ENCODE measurements around the gene VMO1.
"Not testable (repeated sequence)": the region's sequence is repeated elsewhere in the genome, so short reads cannot be mapped to it uniquely, and the experiment has no call there.

Gene VMO1, protein sequence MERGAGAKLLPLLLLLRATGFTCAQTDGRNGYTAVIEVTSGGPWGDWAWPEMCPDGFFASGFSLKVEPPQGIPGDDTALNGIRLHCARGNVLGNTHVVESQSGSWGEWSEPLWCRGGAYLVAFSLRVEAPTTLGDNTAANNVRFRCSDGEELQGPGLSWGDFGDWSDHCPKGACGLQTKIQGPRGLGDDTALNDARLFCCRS
- total RNA-seq, result 0.35 to 3.4 (median 0.93) reads per million in 17 experiments

DNA sequence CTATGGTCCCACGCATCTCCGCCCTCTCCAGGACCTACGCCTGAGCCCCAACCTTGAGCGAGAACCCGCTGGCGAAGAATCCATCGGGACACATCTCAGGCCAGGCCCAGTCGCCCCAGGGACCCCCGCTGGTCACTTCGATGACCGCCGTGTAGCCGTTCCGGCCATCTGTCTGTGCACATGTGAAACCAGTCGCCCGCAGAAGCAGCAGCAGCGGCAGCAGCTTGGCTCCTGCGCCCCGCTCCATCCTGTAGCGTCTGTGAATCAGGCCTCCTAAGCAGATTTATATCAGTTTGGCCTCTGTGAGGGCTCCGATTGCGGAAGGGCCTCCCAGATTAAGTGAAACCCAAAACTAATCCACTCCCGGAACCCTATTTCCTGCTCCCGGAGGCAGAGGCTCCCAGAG lies at the start of gene VMO1:
Gene VMO1 (minus strand): TSS at position 259 of the 406 bp plus-strand sequence. CDS start 12 bp downstream, at position 247.
- peak; percentile 36 to 58 (median 44) for DNase-seq

DNA sequence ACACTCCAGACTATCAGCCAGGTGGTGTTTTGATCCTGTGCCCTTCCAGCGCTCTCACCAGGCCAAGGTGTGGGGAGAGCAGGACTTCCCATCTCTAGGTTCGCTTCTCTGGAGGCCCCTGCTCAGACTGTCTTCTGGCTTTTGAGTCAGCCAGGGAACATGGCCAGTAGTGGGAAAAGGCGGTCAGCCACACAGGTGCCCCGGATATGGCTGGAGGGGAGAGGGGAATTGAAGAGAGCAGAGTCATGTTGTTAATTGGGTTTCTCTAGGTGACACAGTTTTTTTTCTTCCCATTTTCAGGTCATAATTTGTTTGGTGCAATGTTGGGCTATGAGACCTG lies 48.5 kb upstream of the VMO1 start:
- no peak for DNase-seq

DNA sequence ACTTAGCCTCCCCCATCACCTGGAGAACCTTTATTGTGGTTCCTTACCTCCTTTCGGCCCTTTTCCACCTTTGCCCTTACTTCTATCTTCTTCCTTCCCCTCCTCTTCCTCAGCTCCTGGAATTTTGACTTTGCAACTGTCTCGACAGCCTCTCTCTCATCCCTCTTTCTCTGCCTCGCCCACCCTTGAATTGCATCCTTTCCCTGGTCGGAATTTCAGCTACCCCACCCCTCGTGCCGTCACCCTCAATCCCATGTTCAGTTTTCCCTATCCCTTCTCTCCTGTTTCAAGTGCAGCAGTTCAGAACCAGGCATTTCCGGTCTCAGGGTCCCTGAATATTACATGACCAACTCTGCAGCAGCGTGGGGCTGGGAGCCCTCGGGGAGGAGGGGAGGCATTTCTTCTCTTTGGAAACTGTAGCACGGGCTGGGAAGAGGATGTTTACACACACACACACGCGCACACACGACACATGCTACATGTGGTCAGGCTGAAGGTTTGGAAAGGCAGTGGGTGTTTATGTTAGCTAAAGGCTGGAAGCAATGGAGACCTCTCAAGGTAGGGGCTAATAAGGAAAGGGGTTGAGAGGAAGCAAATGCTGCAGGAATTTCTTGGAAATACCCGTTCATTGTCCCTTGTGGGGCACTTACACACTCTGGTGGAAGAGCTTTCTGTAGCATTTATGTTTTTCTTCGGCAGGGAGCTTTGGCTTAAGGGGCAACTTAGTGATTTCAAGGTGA lies 47.9 kb upstream of the VMO1 start:
- DNase-seq, result peak; percentile 74 to 84 (median 76)

DNA sequence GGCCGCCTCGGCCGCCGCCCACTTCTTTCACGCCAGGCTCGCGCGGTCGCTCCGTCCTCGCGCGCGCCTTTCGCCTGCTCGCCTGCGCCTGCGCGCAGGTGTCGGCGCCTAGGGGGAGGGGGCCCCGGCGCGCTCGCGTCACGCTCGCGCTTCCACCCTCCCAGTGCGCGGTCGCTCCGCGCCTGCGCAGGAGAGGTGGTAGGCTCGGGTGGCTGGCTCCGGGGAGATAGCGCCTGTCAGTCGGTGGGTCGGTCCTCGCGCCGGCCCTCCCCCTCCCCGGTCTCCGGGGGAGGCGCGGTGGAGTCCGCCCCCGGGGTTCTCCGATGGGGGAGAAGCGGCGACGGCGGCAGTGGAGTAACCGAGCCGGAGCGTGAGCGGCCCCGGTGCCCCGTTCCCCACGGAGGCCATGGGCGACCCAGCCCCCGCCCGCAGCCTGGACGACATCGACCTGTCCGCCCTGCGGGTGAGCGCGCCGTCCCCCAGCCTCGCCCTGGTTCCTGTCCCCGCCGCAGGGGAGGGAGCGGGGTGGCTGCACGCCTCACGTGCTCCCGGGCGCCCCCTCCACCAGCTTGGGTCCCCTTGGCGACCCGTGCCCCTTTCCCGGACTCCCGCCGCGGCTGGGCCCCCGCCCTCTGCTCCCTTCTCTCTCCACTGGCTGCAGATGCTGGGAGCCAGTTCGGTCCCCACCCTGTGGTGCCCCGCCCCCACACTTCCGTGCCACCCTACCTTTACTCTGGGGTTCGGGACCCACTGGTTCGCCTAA lies 47.2 kb upstream of the VMO1 start, which contains the start of gene MINK1:
Gene MINK1 (plus strand): TSS at position 163 of the 763 bp plus-strand sequence. CDS start 244 bp downstream, at position 407.
- peak; percentile 95 to 99 (median 97) for DNase-seq

DNA sequence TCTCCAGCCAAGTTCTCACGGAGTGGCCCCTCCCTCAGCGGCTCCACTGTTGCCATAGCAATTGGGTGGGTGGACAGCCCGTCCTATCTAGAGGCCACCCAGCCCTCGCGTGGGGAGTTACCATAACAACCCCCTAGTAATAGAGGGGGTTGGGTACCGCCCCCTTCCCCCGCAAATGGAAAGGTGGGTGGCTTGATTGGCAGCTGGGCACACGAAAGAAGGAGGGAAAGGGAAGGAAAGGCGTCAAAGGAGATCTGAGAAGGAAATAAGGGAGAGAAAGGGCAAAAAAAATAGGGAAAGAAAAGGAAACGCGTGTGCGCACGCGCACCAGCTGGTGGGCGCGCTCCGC lies 46.6 kb upstream of the VMO1 start:
- DNase-seq, result not testable (repeated sequence)

DNA sequence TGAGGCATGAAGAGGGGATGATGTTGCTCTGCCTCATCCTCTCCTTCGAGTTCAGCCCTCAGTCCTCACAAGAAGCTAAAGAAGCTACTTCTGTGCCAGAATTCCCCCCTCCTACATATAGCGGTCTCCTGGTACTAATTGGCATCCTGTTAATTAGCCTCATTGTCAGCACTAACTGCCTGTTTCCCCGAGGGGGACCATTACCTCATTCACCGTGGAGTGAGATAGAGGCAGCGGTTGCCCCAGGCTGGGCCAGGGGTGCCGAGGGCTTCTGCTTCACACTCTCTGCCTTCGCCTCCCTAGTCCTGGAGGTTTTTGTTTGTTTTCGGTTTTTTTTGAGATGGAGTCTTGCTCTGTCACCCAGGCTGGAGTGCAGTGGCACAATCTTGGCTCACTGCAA lies 41.2 kb upstream of the VMO1 start:
- no peak for DNase-seq

DNA sequence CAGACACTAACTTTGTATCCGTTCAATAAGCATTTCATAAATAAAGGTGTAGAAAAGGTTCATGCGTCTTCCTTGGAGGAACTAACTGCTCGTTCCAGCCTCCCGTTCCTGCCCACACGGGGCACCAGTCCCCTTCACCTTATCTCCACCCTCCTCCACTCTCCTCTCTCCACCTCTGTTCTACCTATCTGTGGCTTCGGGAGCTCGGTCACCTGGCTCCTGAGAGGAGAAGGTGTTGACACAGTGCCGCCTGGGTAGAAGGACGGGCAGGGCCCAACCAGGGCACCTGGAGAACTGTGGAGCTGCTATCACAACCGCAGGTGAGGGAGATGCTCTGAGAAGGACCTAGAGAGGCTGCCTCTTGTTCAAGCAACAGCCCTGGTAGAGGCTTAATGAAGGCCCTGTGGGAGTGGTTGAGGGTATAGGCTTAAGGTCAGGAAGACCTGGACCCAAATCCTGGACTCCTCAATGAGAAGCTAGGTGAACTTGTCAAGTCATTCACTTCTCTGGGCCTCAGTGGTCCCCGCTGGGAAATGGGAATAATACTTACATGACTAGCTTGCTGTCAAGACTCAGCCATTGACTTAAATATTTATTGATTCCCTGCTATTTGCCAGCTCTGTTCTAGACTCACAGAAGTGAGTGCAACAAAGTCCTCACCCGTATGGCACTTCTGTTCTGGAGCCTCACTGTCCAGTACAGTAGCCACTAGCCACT lies 37.4 kb upstream of the VMO1 start:
- no peak for DNase-seq

DNA sequence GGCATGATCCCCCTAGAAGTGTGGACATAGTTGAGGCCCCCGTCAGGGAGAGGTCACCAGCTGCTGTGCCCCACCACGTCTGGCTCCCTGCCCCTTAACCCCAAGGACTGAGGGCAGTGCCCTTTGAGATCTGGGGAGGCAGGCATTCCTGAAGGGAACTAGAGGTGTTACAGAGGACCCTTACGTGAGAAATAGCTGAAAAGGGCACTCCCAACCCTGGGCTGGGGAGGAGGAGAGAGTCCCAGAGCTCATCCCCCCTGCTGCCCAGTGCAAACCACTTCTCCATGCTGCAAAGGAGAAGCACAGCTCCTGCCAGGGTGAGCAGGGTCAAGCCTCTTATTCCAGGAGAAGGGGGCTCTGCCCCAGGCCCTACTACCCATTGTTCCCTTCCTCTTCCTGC lies 36.7 kb upstream of the VMO1 start:
- no peak for DNase-seq

DNA sequence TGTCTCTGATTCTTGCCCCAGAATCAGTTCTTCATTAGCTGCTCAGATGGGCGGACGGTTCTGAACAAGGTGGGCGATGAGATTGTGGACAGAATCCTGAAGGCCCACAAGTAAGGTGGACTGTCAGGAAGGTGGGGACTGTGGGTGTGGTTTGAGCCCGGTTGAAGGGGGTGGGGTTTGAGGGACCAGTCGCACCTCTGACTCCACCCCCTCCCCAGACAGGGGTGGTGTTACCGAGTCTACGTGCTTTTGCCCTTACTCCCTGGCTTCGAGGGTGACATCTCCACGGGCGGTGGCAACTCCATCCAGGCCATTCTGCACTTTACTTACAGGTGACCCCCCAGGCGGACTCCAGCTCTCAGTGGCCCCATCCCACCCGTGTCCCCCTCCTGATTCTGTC lies 32.1 kb upstream of the VMO1 start:
- no peak for DNase-seq

DNA sequence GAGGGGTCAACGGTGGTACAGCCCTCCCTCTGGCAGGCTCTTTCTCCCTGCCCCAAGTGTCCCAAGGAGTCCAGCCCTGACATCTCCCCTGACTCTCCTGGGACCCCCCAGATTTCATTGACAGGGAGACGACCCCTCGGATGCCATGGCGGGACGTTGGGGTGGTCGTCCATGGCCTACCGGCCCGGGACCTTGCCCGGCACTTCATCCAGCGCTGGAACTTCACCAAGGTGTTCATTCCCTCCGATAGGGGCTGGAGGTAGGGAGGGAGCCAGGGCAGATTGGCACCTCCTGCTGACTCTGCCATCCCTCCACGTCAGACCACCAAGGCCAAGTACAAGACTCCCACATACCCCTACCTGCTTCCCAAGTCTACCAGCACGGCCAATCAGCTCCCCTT lies 30.7 kb upstream of the VMO1 start:
- no peak for DNase-seq

DNA sequence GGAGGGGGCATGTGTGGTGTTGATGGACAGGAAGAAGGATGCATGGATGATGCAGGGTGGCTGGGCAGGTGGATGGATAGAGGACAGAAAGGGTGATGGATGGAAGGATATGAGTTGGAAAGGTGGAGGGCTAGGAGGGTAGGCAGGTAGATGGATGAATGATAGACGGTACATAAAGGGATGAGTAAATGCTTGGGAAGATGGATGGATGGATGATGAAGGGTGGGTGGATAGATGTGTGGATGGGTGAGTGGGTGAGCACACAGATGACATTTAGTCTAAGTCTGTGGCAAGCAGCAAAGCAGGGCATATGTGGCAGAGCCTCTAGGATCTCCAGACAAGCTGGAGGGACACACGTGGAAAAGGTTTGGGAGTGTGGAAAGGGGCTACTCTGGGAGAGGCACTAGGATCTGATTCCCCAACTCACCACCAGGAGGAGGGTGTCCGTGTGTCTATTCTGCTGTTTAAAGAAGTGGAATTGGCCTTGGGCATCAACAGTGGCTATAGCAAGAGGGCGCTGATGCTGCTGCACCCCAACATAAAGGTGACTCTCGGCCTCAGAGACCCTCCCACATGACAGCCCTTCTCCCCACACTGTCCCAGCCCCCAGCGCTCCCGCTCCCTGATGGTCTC lies 29.0 kb upstream of the VMO1 start:
- peak in 1 of 4 experiments; percentile 26 for DNase-seq

DNA sequence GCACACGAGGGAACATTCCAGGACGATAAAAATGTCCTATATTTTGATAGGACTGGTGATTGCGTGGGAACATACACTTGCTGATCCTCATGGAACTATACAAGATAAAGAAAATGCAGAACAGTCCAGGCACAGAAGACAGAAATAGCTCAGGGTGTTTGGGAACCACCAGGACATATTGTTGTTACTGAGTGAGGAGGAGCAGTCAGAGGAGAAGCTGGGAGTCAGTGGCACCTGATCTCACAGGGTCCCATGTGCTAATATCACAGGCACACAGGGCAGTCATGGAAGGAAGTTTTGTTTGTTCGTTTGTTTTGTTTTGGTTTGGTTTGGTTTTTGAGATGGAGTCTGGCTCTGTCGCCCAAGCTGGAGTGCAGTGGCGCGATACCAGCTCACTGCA lies 26.5 kb upstream of the VMO1 start:
- no peak for DNase-seq

DNA sequence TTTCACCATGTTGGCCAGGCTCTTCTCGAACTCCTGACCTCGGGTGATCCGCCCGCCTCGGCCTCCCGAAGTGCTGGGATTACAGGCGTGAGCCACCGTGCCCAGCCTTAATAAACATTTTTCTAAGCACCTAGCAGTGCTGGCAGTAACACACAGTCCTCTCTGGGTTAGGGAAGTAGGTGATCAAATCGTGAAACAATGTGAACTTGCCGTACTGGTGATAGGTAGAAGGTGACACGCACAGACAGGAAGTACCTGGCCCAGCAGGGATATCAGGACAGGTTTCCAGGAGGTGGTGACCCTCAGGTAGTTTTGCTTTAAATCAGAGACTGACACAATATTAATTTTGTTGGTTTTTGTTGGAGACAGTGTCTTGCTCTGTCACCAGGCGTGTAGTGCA lies 25.3 kb upstream of the VMO1 start:
- DNase-seq, result no peak

DNA sequence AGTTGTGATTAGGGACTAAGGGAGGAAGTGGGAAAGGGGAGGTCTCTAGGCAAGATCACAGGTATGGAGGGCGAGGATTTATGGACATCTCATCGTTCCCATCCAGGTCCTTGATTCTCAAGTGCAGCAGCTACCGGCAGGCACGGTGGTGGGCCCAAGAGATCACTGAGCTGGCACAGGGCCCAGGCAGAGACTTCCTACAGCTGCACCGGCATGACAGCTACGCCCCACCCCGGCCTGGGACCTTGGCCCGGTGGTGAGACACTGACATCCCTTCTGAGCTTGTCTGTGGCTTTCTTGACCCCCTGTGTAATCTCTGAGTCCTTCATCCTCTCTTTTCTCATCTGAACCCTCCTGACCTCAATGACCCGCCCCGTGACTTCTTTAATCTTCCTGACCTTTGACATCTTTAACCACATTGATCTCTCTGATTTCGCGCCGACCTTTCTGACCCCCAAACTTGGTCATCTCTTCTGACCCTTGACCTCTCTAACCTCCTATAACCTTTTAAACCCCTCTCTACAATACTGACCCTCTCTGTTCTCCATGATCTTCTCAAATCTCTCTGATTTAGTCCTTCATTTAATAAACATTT lies 24.6 kb upstream of the VMO1 start:
- no peak for DNase-seq

DNA sequence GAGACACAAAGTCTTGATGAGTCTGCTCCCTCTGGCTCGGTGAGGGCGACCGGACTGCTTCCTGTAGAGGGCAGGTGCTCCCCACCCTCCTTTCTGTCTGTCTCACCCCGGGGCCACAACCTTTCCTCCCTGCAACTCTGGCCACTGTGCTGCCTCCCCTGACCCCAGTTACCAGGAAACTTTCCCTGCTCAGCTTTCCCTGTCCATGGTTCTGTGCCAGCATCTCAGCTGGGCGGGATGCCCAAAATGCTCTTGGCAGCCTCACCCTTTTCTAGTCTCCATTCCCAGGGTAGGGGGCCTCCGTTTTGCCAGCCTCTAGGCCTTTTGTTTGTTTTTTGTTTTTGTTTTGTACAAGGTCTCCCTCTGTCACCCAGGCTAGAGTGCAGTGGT lies 22.2 kb upstream of the VMO1 start:
- DNase-seq, result no peak

DNA sequence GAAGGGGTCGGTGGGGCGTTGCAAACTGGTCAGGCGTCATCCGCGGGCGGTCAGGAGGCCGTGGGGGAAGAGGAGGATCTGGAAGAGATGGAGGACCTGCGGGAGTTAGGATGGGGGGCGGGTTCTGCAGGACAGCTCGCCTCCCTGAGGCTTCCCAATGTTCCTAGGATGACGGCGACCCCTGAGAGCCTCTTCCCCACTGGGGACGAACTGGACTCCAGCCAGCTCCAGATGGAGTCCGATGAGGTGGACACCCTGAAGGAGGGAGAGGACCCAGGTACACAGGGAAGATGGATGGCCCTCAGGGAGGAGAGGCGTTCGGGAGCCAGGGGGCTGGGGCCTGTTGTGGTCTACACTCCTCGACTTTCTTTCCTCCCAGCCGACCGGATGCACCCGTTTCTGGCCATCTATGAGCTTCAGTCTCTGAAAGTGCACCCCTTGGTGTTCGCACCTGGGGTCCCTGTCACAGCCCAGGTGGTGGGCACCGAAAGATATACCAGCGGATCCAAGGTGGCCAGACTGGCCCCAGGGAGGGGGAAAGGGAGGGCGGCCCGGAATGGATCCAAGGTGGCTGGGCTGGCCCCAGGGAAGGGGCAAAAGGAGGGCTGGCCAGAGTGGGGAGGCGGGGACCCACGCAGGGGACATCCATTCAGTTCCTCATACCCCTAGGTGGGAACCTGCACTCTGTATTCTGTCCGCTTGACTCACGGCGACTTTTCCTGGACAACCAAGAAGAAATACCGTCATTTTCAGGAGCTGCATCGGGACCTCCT lies 21.6 kb upstream of the VMO1 start:
- no peak for DNase-seq

DNA sequence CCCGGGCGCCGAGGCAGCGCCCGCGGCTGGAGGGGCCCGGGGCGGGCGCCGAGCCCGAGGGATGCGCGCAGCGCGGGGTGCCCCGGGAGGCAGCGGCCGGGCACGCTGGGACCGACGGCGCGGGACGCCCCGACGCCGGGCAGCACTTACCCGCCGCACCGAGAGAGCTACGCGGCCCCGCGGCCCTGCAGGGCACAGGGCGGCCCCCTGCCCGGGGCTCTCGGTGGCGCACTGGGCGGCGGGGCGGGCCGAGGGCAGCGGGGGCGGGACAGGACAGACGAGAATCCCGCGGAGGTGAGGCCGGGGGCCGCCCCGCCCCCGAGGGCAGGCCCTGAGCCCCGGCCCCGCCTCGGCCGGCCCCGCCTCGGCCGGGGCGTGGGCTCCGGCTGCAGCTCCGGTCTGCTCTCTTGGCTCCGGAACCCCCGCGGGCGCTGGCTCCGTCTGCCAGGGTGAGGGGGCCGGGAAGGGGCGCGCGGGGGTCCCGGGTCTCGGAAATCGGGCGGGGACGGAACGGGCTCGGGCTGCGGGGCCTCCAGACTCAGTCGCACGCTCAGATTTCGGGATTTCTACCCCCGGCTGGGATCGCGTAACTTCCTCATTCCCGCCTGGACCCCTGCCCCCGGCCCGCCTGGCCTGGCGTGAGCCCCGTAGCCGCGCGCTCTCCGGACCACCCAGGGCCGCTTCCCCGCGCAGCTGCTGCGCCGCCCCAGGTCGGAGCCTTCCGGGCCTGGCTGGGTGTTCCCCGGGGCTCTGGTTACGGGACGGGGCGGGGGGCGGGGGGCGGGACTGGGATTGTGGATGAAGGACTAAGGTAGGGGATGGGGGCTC lies 20.8 kb upstream of the VMO1 start, which contains the start of gene PLD2:
Gene PLD2 (plus strand): TSS at position 376 of the 828 bp plus-strand sequence. CDS start 621 bp downstream, outside the sequence.
- peak; percentile 92 to 97 (median 95) for DNase-seq

DNA sequence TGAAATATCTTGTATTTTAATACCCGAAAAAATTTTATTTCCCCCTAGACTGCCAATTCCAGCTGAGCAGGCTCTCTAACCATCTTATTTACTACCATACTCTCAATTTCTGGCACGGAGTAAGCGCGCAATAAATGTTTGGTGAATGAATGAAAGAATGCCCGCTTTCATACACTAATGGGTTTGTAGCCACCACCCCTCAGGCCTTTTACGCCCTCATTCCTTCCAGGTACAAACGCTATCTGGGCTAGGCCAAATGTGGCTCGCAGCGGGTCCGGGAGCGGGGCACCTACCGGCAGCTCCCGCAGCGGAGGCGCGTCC lies 20.3 kb upstream of the VMO1 start:
- DNase-seq, result no peak

DNA sequence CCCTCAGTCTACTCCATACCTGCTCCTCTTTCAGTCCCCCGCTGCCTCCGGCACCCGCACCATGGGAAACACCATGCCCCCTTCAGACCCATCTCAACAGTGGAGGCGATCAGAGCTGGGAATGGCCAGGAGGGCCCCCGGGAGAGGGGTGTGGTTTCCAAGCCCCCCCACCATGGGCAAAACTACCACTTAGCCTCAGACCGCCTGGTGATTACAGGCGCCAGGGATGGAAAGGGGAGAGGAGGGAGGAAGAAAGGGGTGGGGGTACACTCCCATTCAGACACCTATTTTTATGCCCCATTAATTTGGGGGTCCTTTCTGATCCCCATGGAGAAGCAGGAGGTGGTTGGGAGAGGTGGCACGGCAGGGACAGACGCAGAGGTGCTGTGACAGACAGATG lies 16.1 kb upstream of the VMO1 start, which contains the start of gene C17orf114:
Gene C17orf114 (minus strand): TSS at position 101 of the 400 bp plus-strand sequence.
- DNase-seq, result no peak
